Vagina (tissue), 2 donors: ENCODE results near the gene DNAJC5.

Experiments used
- POLR2A ChIP-seq, 2 donors: fragments of 450-650 bp; IDR thresholded peaks; one replicate each; pipeline ENCODE4 v1.6.1; 2017; ENCODE audit warnings: antibody characterized with exemption in 2 of 2, mild to moderate bottlenecking in 2 of 2, moderate library complexity in 2 of 2
- POLR2AphosphoS5 ChIP-seq, 2 donors: sonication (generic); formaldehyde crosslinking; IDR thresholded peaks; one replicate each; pipeline ENCODE4 v1.9.0; 2017; ENCODE audit warnings: antibody characterized with exemption in 2 of 2, mild to moderate bottlenecking in 2 of 2, low read depth in 1 of 2; ENCODE audit not compliant: insufficient read depth in 1 of 2
- TF ChIP-seq, protein P1 (sequence below), 3 experiments: fragments of 450-650 bp in 2 of 3; fragments of 200-600 bp in 1 of 3; sonication (generic) in 1 of 3; IDR thresholded peaks; one replicate each; pipeline ENCODE4 v1.5.1; 2017 to 2019; ENCODE audit warnings: antibody characterized with exemption in 3 of 3, mild to moderate bottlenecking in 2 of 3, moderate library complexity in 2 of 3

DNA sequence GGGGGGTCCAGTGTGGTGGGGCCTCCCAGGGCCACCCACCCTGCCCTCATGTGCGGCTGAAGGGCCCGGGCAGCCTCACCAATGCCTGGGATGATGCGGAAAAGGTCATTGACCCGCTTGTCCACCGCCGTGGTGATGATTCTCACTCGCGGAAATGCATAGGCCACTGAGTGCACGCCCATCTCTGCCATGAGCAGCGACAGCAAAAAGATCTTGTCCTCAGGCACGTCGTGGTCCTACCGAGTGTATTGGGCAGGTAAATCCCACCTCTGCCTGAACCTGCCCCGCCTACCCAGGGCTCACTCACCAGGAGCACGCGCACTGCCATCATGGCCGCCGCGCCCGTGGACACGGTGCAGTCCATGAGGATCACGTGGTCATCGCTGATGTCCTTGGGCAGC, 45.1 kb downstream of the DNAJC5 start:
- no peak for TF ChIP-seq POLR2AphosphoS5 (IDR thresholded peaks at IDR 0.05; ENCODE audit: insufficient read depth in 1 of 2, low read depth in 1 of 2)
- no peak for TF ChIP-seq POLR2A (IDR thresholded peaks at IDR 0.05)
- TF ChIP-seq, protein P1, sequence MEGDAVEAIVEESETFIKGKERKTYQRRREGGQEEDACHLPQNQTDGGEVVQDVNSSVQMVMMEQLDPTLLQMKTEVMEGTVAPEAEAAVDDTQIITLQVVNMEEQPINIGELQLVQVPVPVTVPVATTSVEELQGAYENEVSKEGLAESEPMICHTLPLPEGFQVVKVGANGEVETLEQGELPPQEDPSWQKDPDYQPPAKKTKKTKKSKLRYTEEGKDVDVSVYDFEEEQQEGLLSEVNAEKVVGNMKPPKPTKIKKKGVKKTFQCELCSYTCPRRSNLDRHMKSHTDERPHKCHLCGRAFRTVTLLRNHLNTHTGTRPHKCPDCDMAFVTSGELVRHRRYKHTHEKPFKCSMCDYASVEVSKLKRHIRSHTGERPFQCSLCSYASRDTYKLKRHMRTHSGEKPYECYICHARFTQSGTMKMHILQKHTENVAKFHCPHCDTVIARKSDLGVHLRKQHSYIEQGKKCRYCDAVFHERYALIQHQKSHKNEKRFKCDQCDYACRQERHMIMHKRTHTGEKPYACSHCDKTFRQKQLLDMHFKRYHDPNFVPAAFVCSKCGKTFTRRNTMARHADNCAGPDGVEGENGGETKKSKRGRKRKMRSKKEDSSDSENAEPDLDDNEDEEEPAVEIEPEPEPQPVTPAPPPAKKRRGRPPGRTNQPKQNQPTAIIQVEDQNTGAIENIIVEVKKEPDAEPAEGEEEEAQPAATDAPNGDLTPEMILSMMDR (IDR thresholded peaks at IDR 0.05): no peak
